NCI-H2196 treated with DMSO at 0.1 percent for 48 hours (cell line): Measurements from ENCODE around the gene RAB4B.
A peak's percentile ranks its signal among the peaks of the same experiment; 100 is the strongest.
"Not testable (repeated sequence)": the region's sequence is repeated elsewhere in the genome, so short reads cannot be mapped to it uniquely, and the experiment has no call there.

Experiments used
- DNase-seq: peaks from one replicate; lab custom pipeline; 2025; ENCODE audit not compliant: unreplicated experiment; lab: John Stamatoyannopoulos, UW

The RAB4B gene

GRCh38 chr19:40777937-40778705 is at the start of gene RAB4B:
TSS of gene RAB4B (plus strand) at chr19:40778247. CDS start at chr19:40778376, 129 bp downstream.
- DNase-seq = peak; percentile 99

- DNase-seq = not testable (repeated sequence)
Observed at GRCh38 chr19:40730065-40730464, 48.0 kb upstream of the RAB4B start.

GRCh38 chr19:40732304-40732703 is 45.7 kb upstream of the RAB4B start:
- not testable (repeated sequence) for DNase-seq

- DNase-seq = no peak
Observed at GRCh38 chr19:40733149-40733548, 44.9 kb upstream of the RAB4B start.

GRCh38 chr19:40735013-40735771 is 42.9 kb upstream of the RAB4B start:
- DNase-seq = no peak

GRCh38 chr19:40736661-40737060 is 41.4 kb upstream of the RAB4B start:
- DNase-seq = no peak

- no peak for DNase-seq
Observed at GRCh38 chr19:40737102-40737644, 40.9 kb upstream of the RAB4B start.

GRCh38 chr19:40739030-40739839 is 38.8 kb upstream of the RAB4B start:
- no peak for DNase-seq

- no peak for DNase-seq
Observed at GRCh38 chr19:40739871-40740703, 38.0 kb upstream of the RAB4B start.

- no peak for DNase-seq
Observed at GRCh38 chr19:40740747-40741146, 37.3 kb upstream of the RAB4B start.

- no peak for DNase-seq
Observed at GRCh38 chr19:40741527-40742390, 36.3 kb upstream of the RAB4B start.

- no peak for DNase-seq
Observed at GRCh38 chr19:40742477-40742876, 35.6 kb upstream of the RAB4B start.

- DNase-seq = no peak
Observed at GRCh38 chr19:40742886-40743285, 35.2 kb upstream of the RAB4B start.

- DNase-seq = no peak
Observed at GRCh38 chr19:40743926-40744325, 34.1 kb upstream of the RAB4B start.

- DNase-seq = no peak
Observed at GRCh38 chr19:40744554-40745401, 33.3 kb upstream of the RAB4B start.

GRCh38 chr19:40745402-40745780 is 32.7 kb upstream of the RAB4B start:
- no peak for DNase-seq

- no peak for DNase-seq
Observed at GRCh38 chr19:40747536-40747935, 30.5 kb upstream of the RAB4B start.

GRCh38 chr19:40750058-40750873 is 27.8 kb upstream of the RAB4B start, which contains the start of gene ACTMAP:
TSS of gene ACTMAP (minus strand) at chr19:40750477. CDS start at chr19:40749803, 674 bp downstream.
- peak; percentile 98 for DNase-seq
